Panc1 (cell line): ENCODE data around the gene ADH7. TPM values are rescaled to one million over a fixed set of nuclear protein-coding genes. Genes with fewer than 3 reads are reported as not detected.

ENCODE experiments used
- ATAC-seq: fragments of 200-7000 bp; cut with Tn5 transposase; 2 replicates; pipeline ENCODE4 v1.9.1; 2020; ENCODE audit warnings: mild to moderate bottlenecking, moderate library complexity
- BruUV-seq: library from RNA; stranded (reverse); fragments of 400-500 nt; replicated peaks from 2 replicates; lab custom pipeline; 2021; lab: Mats Ljungman, UMichigan
- CTCF ChIA-PET: fragments of 300-600 bp; sonication (Branson Sonifier 250); formaldehyde crosslinking; loops from one replicate; lab custom pipeline; 2022; ENCODE audit warnings: antibody characterized with exemption; lab: Charles Lee
- POLR2A ChIA-PET: fragments of 300-600 bp; sonication (Branson Sonifier 250); formaldehyde crosslinking; loops from one replicate; lab custom pipeline; 2022; ENCODE audit warnings: antibody characterized with exemption; lab: Charles Lee
- DNase-seq: peaks from one replicate; pipeline ENCODE4 v3.0.0-alpha.2; 2010; ENCODE audit warnings: low read depth, low spot score
- H3K27ac ChIP-seq: 2 replicates; pipeline ENCODE4 v1.5.1; 2011; ENCODE audit warnings: mild to moderate bottlenecking, low read length, inconsistent platforms
- H3K27me3 ChIP-seq: fragments of 200-500 bp; sonication (Bioruptor generic); 2 replicates; pipeline ENCODE4 v1.6.0; 2014; ENCODE audit warnings: low read length, inconsistent platforms; ENCODE audit not compliant: control insufficient read depth, insufficient read depth
- H3K36me3 ChIP-seq: fragments of 200-500 bp; sonication (Bioruptor generic); 2 replicates; pipeline ENCODE4 v1.5.1; 2014; ENCODE audit warnings: inconsistent platforms, mild to moderate bottlenecking, low read length, moderate library complexity; ENCODE audit not compliant: control insufficient read depth, insufficient read depth
- H3K4me1 ChIP-seq: 2 replicates; pipeline ENCODE4 v1.5.1; 2011; ENCODE audit warnings: inconsistent platforms, mild to moderate bottlenecking, low read length, moderate library complexity; ENCODE audit not compliant: control insufficient read depth, insufficient read depth
- H3K4me3 ChIP-seq, 2 experiments: 2 replicates each; pipeline ENCODE4 v1.5.1; 2011 to 2012; ENCODE audit warnings: low read depth in 2 of 2, low read length in 2 of 2, mild to moderate bottlenecking in 2 of 2, inconsistent platforms in 1 of 2, moderate library complexity in 1 of 2
- H3K9me3 ChIP-seq: fragments of 200-500 bp; sonication (Bioruptor generic); 2 replicates; pipeline ENCODE4 v1.5.1; 2014; ENCODE audit warnings: low read depth, mild to moderate bottlenecking, inconsistent platforms, low read length, moderate library complexity; ENCODE audit not compliant: control insufficient read depth, insufficient read depth
- POLR2AphosphoS5 ChIP-seq: IDR thresholded peaks from 2 replicates; pipeline ENCODE4 v1.6.1; 2012; ENCODE audit warnings: mild to moderate bottlenecking, low read depth, low read length, moderate library complexity
- SIN3A ChIP-seq: IDR thresholded peaks from 2 replicates; pipeline ENCODE4 v1.6.1; 2012; ENCODE audit warnings: low read depth, mild to moderate bottlenecking, low read length, moderate library complexity, borderline replicate concordance; ENCODE audit not compliant: insufficient read depth
- TCF7L2 ChIP-seq: IDR thresholded peaks from 2 replicates; pipeline ENCODE4 v1.6.1; 2011; ENCODE audit warnings: mild to moderate bottlenecking, low read depth, low read length, inconsistent platforms
- in situ Hi-C: cut with HindIII; loops from 2 replicates; pipeline ENCODE4 v1.10.0; 2016; ENCODE audit warnings: low sequenced_read_pairs, low pct_unique_long_range_greater_than_20kb
- intact Hi-C: fragments of 100-400 bp; cut with micrococcal nuclease; formaldehyde crosslinking; loops from one replicate; pipeline ENCODE4 v1.10.0; 2022; ENCODE audit not compliant: unreplicated experiment
- total RNA-seq: library from RNA; stranded (reverse); gene quantifications from one replicate; pipeline ENCODE4 v1.2.1, GENCODE V29; 2021; ENCODE audit not compliant: unreplicated experiment
- TF ChIP-seq, protein P1 (sequence below), 2 experiments: IDR thresholded peaks; 2 replicates each; pipeline ENCODE4 v1.6.1; 2011 to 2012; ENCODE audit warnings: low read depth in 2 of 2, control low read depth in 1 of 2, low read length in 1 of 2, mild to moderate bottlenecking in 1 of 2, moderate library complexity in 1 of 2; ENCODE audit not compliant: insufficient read depth in 1 of 2
- TF ChIP-seq, protein P2 (sequence below): fragments of 450-650 bp; IDR thresholded peaks from 2 replicates; pipeline ENCODE4 v1.5.1; 2017; ENCODE audit warnings: mild to moderate bottlenecking

The ADH7 gene
- total RNA-seq, 1 experiment from 2014 or later = not detected

DNA sequence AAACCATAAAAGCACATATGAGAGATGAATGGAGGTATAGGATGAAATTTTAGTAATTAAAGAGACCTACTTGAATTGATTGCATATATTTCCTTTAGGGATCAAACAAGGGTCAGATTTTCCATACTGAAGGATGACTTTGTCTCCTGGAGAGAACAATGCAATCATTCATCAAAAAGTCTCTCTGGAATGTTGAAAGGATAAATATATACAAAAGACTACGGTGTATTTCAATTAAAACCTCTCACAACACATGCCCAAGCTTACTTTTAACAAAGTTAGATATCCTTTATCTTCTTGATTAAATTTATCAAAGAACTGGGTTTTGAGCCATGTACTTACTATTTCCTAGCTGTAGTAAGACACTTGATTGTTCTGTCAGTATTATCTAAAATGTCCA, 36.8 kb upstream of the ADH7 start:
- POLR2A ChIA-PET = no interaction called here
- no peaks in the 10 kb centered on the region for H3K36me3 ChIP-seq
- no peak overlapping the region for H3K27ac ChIP-seq
- in situ Hi-C loops = no loop called here
- no peaks in the 10 kb centered on the region for H3K27me3 ChIP-seq
- DNase-seq = no peak
- H3K4me3 ChIP-seq = no peak overlapping the region
- CTCF ChIA-PET = no interaction called here
- no TSS peak for BruUV-seq
- intact Hi-C loops = no loop called here
- no peak for TF ChIP-seq TCF7L2
- TF ChIP-seq POLR2AphosphoS5 = no peak
- TF ChIP-seq, protein P1, sequence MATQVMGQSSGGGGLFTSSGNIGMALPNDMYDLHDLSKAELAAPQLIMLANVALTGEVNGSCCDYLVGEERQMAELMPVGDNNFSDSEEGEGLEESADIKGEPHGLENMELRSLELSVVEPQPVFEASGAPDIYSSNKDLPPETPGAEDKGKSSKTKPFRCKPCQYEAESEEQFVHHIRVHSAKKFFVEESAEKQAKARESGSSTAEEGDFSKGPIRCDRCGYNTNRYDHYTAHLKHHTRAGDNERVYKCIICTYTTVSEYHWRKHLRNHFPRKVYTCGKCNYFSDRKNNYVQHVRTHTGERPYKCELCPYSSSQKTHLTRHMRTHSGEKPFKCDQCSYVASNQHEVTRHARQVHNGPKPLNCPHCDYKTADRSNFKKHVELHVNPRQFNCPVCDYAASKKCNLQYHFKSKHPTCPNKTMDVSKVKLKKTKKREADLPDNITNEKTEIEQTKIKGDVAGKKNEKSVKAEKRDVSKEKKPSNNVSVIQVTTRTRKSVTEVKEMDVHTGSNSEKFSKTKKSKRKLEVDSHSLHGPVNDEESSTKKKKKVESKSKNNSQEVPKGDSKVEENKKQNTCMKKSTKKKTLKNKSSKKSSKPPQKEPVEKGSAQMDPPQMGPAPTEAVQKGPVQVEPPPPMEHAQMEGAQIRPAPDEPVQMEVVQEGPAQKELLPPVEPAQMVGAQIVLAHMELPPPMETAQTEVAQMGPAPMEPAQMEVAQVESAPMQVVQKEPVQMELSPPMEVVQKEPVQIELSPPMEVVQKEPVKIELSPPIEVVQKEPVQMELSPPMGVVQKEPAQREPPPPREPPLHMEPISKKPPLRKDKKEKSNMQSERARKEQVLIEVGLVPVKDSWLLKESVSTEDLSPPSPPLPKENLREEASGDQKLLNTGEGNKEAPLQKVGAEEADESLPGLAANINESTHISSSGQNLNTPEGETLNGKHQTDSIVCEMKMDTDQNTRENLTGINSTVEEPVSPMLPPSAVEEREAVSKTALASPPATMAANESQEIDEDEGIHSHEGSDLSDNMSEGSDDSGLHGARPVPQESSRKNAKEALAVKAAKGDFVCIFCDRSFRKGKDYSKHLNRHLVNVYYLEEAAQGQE (IDR thresholded peaks at IDR 0.05; ENCODE audit: insufficient read depth in 1 of 2, low read depth in 2 of 2, low read length in 1 of 2) = no peak
- TF ChIP-seq SIN3A = no peak
- TF ChIP-seq, protein P2, sequence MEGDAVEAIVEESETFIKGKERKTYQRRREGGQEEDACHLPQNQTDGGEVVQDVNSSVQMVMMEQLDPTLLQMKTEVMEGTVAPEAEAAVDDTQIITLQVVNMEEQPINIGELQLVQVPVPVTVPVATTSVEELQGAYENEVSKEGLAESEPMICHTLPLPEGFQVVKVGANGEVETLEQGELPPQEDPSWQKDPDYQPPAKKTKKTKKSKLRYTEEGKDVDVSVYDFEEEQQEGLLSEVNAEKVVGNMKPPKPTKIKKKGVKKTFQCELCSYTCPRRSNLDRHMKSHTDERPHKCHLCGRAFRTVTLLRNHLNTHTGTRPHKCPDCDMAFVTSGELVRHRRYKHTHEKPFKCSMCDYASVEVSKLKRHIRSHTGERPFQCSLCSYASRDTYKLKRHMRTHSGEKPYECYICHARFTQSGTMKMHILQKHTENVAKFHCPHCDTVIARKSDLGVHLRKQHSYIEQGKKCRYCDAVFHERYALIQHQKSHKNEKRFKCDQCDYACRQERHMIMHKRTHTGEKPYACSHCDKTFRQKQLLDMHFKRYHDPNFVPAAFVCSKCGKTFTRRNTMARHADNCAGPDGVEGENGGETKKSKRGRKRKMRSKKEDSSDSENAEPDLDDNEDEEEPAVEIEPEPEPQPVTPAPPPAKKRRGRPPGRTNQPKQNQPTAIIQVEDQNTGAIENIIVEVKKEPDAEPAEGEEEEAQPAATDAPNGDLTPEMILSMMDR = no peak
- no peaks in the 10 kb centered on the region for H3K9me3 ChIP-seq
- no peaks in the 10 kb centered on the region for H3K4me1 ChIP-seq
- ATAC-seq = no peak

DNA sequence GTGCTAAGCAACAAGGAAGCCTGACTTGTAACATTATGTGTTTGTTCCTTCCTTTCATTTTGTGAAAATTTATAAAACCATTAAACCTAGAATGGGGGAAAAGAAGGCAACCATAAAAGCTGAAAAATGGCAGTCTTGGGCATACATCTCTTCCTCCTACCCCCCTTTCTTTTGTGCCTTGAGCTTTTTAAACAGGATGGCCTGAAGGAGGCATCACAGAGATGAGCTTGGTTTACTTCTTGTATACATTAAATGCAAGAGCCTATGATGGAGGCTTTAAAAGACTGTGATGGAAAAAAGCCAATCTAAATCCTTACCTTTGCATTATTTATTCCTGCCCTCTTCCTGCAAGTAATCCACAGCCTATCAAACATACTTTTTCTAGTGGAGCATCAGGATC, 36.2 kb upstream of the ADH7 start:
- in situ Hi-C loops = no loop called here

More for the DNA sequence above, 36.2 kb upstream of the ADH7 start:
- DNase-seq = no peak
- no TSS peak for BruUV-seq
- Histone ChIP-seq H3K9me3 (no peaks in the 10 kb centered on the region), H3K4me3 (no peak overlapping the region), H3K27ac (no peak overlapping the region), H3K27me3 (no peaks in the 10 kb centered on the region), H3K4me1 (no peaks in the 10 kb centered on the region), H3K36me3 (no peaks in the 10 kb centered on the region)
- ChIA-PET CTCF (no interaction called here), POLR2A (no interaction called here)
- intact Hi-C loops = no loop called here
- no peak for TF ChIP-seq TCF7L2
- TF ChIP-seq, protein P2 = no peak
- TF ChIP-seq, protein P1 (IDR thresholded peaks at IDR 0.05; ENCODE audit: insufficient read depth in 1 of 2, low read depth in 2 of 2, low read length in 1 of 2) = no peak
- TF ChIP-seq POLR2AphosphoS5 = no peak
- TF ChIP-seq SIN3A = no peak
- ATAC-seq = no peak
